IMR-90 (cell line): ENCODE results near the gene SRSF12. TPM values are rescaled to one million over a fixed set of nuclear protein-coding genes. Genes with fewer than 3 reads are reported as not detected.

Source experiments
- ATAC-seq: fragments of 200-7000 bp; cut with Tn5 transposase; 2 replicates; pipeline ENCODE4 v1.9.1; 2020; ENCODE audit warnings: low read depth, mild to moderate bottlenecking, moderate library complexity
- BruUV-seq: library from RNA; stranded (reverse); fragments of 400-500 nt; replicated peaks from 2 replicates; lab custom pipeline; 2021; lab: Mats Ljungman, UMichigan
- CTCF ChIA-PET: fragments of 300-600 bp; formaldehyde crosslinking; extraction: SDS; loops from one replicate; lab custom pipeline; 2021; ENCODE audit warnings: antibody characterized with exemption; lab: Yijun Ruan, JAX
- POLR2A ChIA-PET: fragments of 300-600 bp; sonication (Branson Sonifier 250); formaldehyde crosslinking; loops from one replicate; lab custom pipeline; 2022; ENCODE audit warnings: antibody characterized with exemption; ENCODE audit not compliant: unreplicated experiment; lab: Charles Lee
- DNase-seq: peaks from one replicate; pipeline ENCODE4 v3.0.0; 2013
- H2AFZ ChIP-seq: replicated peaks from 2 replicates; pipeline ENCODE3; 2013; ENCODE audit warnings: low read length, mild to moderate bottlenecking; ENCODE audit not compliant: poor library complexity
- H2AK5ac ChIP-seq: 2 replicates; pipeline ENCODE4 v1.6.1; 2013; ENCODE audit warnings: low read depth, low read length, inconsistent platforms
- H2AK9ac ChIP-seq: replicated peaks from 2 replicates; pipeline ENCODE3; 2013; ENCODE audit warnings: mild to moderate bottlenecking, low read depth, low read length, moderate library complexity; ENCODE audit not compliant: poor library complexity
- H2BK120ac ChIP-seq: 2 replicates; pipeline ENCODE4 v1.6.1; 2013; ENCODE audit warnings: low read depth, low read length, inconsistent platforms
- H2BK15ac ChIP-seq: 3 replicates; pipeline ENCODE4 v1.6.1; 2013; ENCODE audit warnings: low read depth, low read length, inconsistent platforms
- H2BK20ac ChIP-seq: 2 replicates; pipeline ENCODE4 v1.6.1; 2013; ENCODE audit warnings: low read depth, mild to moderate bottlenecking, inconsistent platforms, low read length, moderate library complexity
- H2BK5ac ChIP-seq: 2 replicates; pipeline ENCODE4 v1.6.1; 2013; ENCODE audit warnings: mild to moderate bottlenecking, low read depth, low read length, inconsistent platforms; ENCODE audit not compliant: poor library complexity, severe bottlenecking
- H3K14ac ChIP-seq: replicated peaks from 2 replicates; pipeline ENCODE4 v1.6.1; 2013; ENCODE audit warnings: low read depth, low read length, inconsistent platforms
- H3K18ac ChIP-seq: 2 replicates; pipeline ENCODE4 v1.6.1; 2013; ENCODE audit warnings: low read depth, low read length, control low read depth
- H3K23ac ChIP-seq: 2 replicates; pipeline ENCODE4 v1.6.1; 2013; ENCODE audit warnings: low read depth, low read length, inconsistent platforms
- H3K27ac ChIP-seq: 2 replicates; pipeline ENCODE4 v1.5.1; 2013; ENCODE audit warnings: mild to moderate bottlenecking, control low read depth, low read length; ENCODE audit not compliant: insufficient read depth
- H3K27me3 ChIP-seq: 2 replicates; pipeline ENCODE4 v1.6.1; 2013; ENCODE audit warnings: low read length; ENCODE audit not compliant: control insufficient read depth, insufficient read depth
- H3K36me3 ChIP-seq: 2 replicates; pipeline ENCODE4 v1.6.1; 2013; ENCODE audit warnings: low read length, mixed read lengths; ENCODE audit not compliant: control insufficient read depth, insufficient read depth
- H3K4ac ChIP-seq: 2 replicates; pipeline ENCODE4 v1.6.1; 2013; ENCODE audit warnings: low read depth, low read length, inconsistent platforms
- H3K4me1 ChIP-seq: 2 replicates; pipeline ENCODE4 v1.6.1; 2013; ENCODE audit warnings: low read length, mixed read lengths; ENCODE audit not compliant: control insufficient read depth, insufficient read depth
- H3K4me2 ChIP-seq: 2 replicates; pipeline ENCODE4 v1.6.1; 2013; ENCODE audit warnings: low read depth, mild to moderate bottlenecking, control low read depth, low read length, moderate library complexity
- H3K4me3 ChIP-seq: 2 replicates; pipeline ENCODE4 v1.5.1; 2013; ENCODE audit warnings: low read depth, mild to moderate bottlenecking, control low read depth, low read length, moderate library complexity; ENCODE audit not compliant: insufficient read depth
- H3K56ac ChIP-seq: 2 replicates; pipeline ENCODE4 v1.6.1; 2013; ENCODE audit warnings: low read length, inconsistent platforms; ENCODE audit not compliant: insufficient read depth; ENCODE audit errors: extremely low read depth
- H3K79me1 ChIP-seq, 2 experiments: 2 replicates each; pipeline ENCODE4 v1.6.1; 2013; ENCODE audit warnings: low read length in 2 of 2, inconsistent platforms in 1 of 2, low read depth in 1 of 2
- H3K9ac ChIP-seq: 2 replicates; pipeline ENCODE4 v1.6.1; 2013; ENCODE audit warnings: low read depth, low read length, control low read depth
- H3K9me1 ChIP-seq: 2 replicates; pipeline ENCODE4 v1.6.1; 2013; ENCODE audit warnings: low read length, inconsistent platforms; ENCODE audit not compliant: insufficient read depth
- H3K9me3 ChIP-seq: 2 replicates; pipeline ENCODE4 v1.6.1; 2013; ENCODE audit warnings: low read length; ENCODE audit not compliant: control insufficient read depth, insufficient read depth
- H4K20me1 ChIP-seq: 2 replicates; pipeline ENCODE4 v1.6.1; 2013; ENCODE audit warnings: low read length, inconsistent platforms; ENCODE audit not compliant: insufficient read depth
- H4K5ac ChIP-seq: 2 replicates; pipeline ENCODE4 v1.6.1; 2013; ENCODE audit warnings: mild to moderate bottlenecking, low read depth, low read length, control low read depth
- H4K8ac ChIP-seq, 2 experiments: 2 replicates each; pipeline ENCODE4 v1.6.1; 2013; ENCODE audit warnings: low read depth in 2 of 2, low read length in 2 of 2, control low read depth in 1 of 2, inconsistent platforms in 1 of 2
- H4K91ac ChIP-seq: 2 replicates; pipeline ENCODE4 v1.6.1; 2013; ENCODE audit warnings: low read depth, low read length, inconsistent platforms; ENCODE audit not compliant: insufficient read depth
- BHLHE40 ChIP-seq: fragments of 150-350 bp; IDR thresholded peaks from 2 replicates; pipeline ENCODE4 v1.6.1; 2016; ENCODE audit warnings: mild to moderate bottlenecking, low read depth, low read length
- CEBPB ChIP-seq: IDR thresholded peaks from 2 replicates; pipeline ENCODE4 v1.6.1; 2012; ENCODE audit warnings: low read depth, low read length, improper control_type of control experiment
- CHD1 ChIP-seq: IDR thresholded peaks from 2 replicates; pipeline ENCODE4 v1.6.1; 2012; ENCODE audit warnings: low read depth, low read length, improper control_type of control experiment
- ELK1 ChIP-seq: fragments of 150-350 bp; IDR thresholded peaks from 2 replicates; pipeline ENCODE4 v1.6.1; 2016; ENCODE audit warnings: low read depth, mild to moderate bottlenecking, low read length, moderate library complexity, borderline replicate concordance
- FOS ChIP-seq: fragments of 150-350 bp; IDR thresholded peaks from 2 replicates; pipeline ENCODE4 v1.6.1; 2016; ENCODE audit warnings: low read depth, low read length
- MAFK ChIP-seq: IDR thresholded peaks from 2 replicates; pipeline ENCODE4 v1.6.1; 2012; ENCODE audit warnings: low read depth, low read length, improper control_type of control experiment
- MAZ ChIP-seq: IDR thresholded peaks from 2 replicates; pipeline ENCODE4 v1.6.1; 2012; ENCODE audit warnings: low read depth, mild to moderate bottlenecking, low read length, improper control_type of control experiment, moderate library complexity, borderline replicate concordance
- MXI1 ChIP-seq: IDR thresholded peaks from 2 replicates; pipeline ENCODE4 v1.6.1; 2012; ENCODE audit warnings: low read depth, mild to moderate bottlenecking, low read length, moderate library complexity, borderline replicate concordance
- NFE2L2 ChIP-seq: fragments of 150-350 bp; IDR thresholded peaks from 2 replicates; pipeline ENCODE4 v1.6.1; 2016; ENCODE audit warnings: low read depth, mild to moderate bottlenecking, low read length
- POLR2A ChIP-seq: IDR thresholded peaks from 2 replicates; pipeline ENCODE4 v1.6.1; 2012; ENCODE audit warnings: mild to moderate bottlenecking, low read depth, low read length
- RAD21 ChIP-seq: IDR thresholded peaks from 2 replicates; pipeline ENCODE4 v1.6.1; 2012; ENCODE audit warnings: low read length, improper control_type of control experiment
- RCOR1 ChIP-seq: IDR thresholded peaks from 2 replicates; pipeline ENCODE4 v1.6.1; 2012; ENCODE audit warnings: mild to moderate bottlenecking, low read length, improper control_type of control experiment; ENCODE audit not compliant: insufficient replicate concordance
- RFX5 ChIP-seq: IDR thresholded peaks from 2 replicates; pipeline ENCODE4 v1.8.0; 2012; ENCODE audit warnings: low read depth, mild to moderate bottlenecking, low read length, moderate library complexity
- SMC3 ChIP-seq: fragments of 150-350 bp; IDR thresholded peaks from 2 replicates; pipeline ENCODE4 v1.6.1; 2016; ENCODE audit warnings: low read depth, mild to moderate bottlenecking, antibody characterized with exemption, low read length, moderate library complexity
- USF2 ChIP-seq: fragments of 150-350 bp; IDR thresholded peaks from 2 replicates; pipeline ENCODE4 v1.6.1; 2017; ENCODE audit warnings: mild to moderate bottlenecking, antibody characterized with exemption, low read length, low read depth
- WGBS, 2 experiments: methylation state at CpG; one replicate each; pipeline versions ENCODE4 v1.1.5 to v1.1.7; 2013; ENCODE audit warnings: missing lambda C conversion rate in 2 of 2; ENCODE audit not compliant: insufficient read length in 1 of 2; ENCODE audit errors: extremely low coverage in 2 of 2; 5-methylcytosine and 5-hydroxymethylcytosine counted together
- dilution Hi-C: fragments of 300-500 bp; cut with HindIII; formaldehyde crosslinking; loops from one replicate; pipeline ENCODE4 v1.14.3; 2018; ENCODE audit warnings: low sequenced_read_pairs; ENCODE audit not compliant: unreplicated experiment
- in situ Hi-C: fragments of 300-500 bp; cut with MboI; formaldehyde crosslinking; loops from 3 replicates; pipeline ENCODE4 v1.14.3; 2019; ENCODE audit warnings: low sequenced_read_pairs, inconsistent platforms, mixed read lengths
- intact Hi-C: fragments of 100-400 bp; cut with micrococcal nuclease; formaldehyde crosslinking; loops from 2 replicates; pipeline ENCODE4 v1.10.0; 2022
- polyA plus RNA-seq, 3 experiments: library from polyadenylated mRNA; depleted of rRNA; stranded (reverse); fragments of >200 nt; gene quantifications; 2 replicates each; pipeline ENCODE4 v1.2.3, GENCODE V29; 2012; ENCODE audit warnings: low replicate concordance in 1 of 3
- total RNA-seq: library from RNA; depleted of rRNA; stranded (reverse); fragments of >200 nt; gene quantifications from 2 replicates; pipeline ENCODE4 v1.2.3, GENCODE V29; 2012

SRSF12 gene
- total and polyA plus RNA-seq, 2 of the 4 experiments (the other 2 are of a cell fraction), result 0.21 to 0.36 TPM

DNA sequence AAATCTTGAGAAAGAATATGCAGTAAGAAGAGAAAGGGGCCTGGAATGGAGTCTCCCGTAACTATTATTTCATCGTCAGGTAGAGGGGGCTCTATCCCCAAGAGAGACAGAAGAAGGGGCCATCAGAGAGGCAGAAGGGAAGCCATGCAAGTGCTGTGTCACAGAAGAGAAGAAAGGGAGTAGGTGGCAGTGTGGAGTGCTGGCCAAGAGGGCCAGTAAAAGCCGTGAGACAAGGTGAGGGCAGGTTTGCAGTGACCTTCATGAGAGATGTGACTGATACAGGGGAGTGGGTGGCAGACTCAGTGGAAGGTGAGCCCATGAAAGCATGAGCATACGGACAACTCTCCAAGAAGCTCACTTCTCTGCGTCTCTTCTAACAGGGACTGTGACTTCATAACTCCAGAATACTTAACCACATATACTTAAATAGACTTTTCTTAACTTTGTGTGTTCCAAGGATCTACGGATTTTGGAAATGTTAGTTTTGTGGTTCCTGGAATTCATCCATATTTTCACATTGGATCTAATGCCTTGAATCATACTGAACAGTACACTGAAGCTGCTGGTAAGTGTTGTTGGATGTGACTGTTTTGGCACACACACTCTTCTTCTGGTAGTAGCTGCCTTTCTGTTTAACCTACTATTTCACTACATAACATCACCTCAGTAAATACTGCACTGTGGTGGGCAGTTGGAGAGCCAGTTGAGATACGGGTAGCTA is 43.6 kb upstream of the SRSF12 start:
- Histone ChIP-seq H2BK15ac (no peak overlapping the region), H4K8ac (no peak overlapping the region), H3K18ac (no peak overlapping the region), H2BK20ac (no peak overlapping the region), H3K79me1 (no peaks in the 10 kb centered on the region), H3K4me2 (no peak overlapping the region), H2AK5ac (no peak overlapping the region), H3K27me3 (no peaks in the 10 kb centered on the region), H4K91ac (no peak overlapping the region), H3K4ac (no peak overlapping the region), H3K36me3 (peaks cover 10% of the 10 kb centered on the region), H4K5ac (no peak overlapping the region), H3K4me3 (no peak overlapping the region), H2BK5ac (no peak overlapping the region), H3K56ac (no peak overlapping the region), H3K23ac (no peak overlapping the region), H3K9ac (no peak overlapping the region), H3K9me1 (no peaks in the 10 kb centered on the region; the same call in 1 of the 2 replicates), H3K4me1 (no peaks in the 10 kb centered on the region; the same call in 1 of the 2 replicates), H3K14ac (no peak overlapping the region), H3K9me3 (no peaks in the 10 kb centered on the region), H2BK120ac (no peak overlapping the region), H4K20me1 (no peaks in the 10 kb centered on the region), H2AFZ (no peak overlapping the region), H2AK9ac (no peak overlapping the region), H3K27ac (no peak overlapping the region)
- CTCF ChIA-PET, result no interaction called here
- peak; percentile 50 for DNase-seq
- in situ Hi-C loops, result no loop called here
- WGBS, 2 experiments, result 77% methylated on average over 3 of the region's 7 CpGs; no CpG with 5 or more reads in 1 of the 2 experiments
- ATAC-seq, result peak; percentile 27
- TF ChIP-seq USF2 (no peak), POLR2A (no peak), CEBPB (no peak), ELK1 (no peak), FOS (no peak), BHLHE40 (no peak), NFE2L2 (no peak), RFX5 (no peak), MXI1 (no peak), MAZ (no peak), SMC3 (no peak), RAD21 (no peak), MAFK (no peak), CHD1 (no peak), RCOR1 (no peak)
- dilution Hi-C loops, result no loop called here
- BruUV-seq, result no TSS peak
- POLR2A ChIA-PET, result no interaction called here
- intact Hi-C loops, result no loop called here
